Measurements from ENCODE around the gene KIF26A.

Gene KIF26A

GRCh38 chr14:104123879-104124278 lies 14.5 kb upstream of the KIF26A start:
- no peak overlapping the region for H3K27ac ChIP-seq
- no peak overlapping the region for H3K4me3 ChIP-seq (ENCODE audit: low read depth, low read length)
- no peaks in the 10 kb centered on the region for H3K27me3 ChIP-seq (ENCODE audit: insufficient read depth, low read depth, severe bottlenecking)
- peaks cover 6% of the 10 kb centered on the region for H3K9me3 ChIP-seq (ENCODE audit: severe bottlenecking)
- no peak for TF ChIP-seq CTCF (IDR thresholded peaks at IDR 0.05; ENCODE audit: low read depth, low read length)
- no peak for DNase-seq
- H3K36me3 ChIP-seq, result no peaks in the 10 kb centered on the region

- Histone ChIP-seq H3K27me3 (ENCODE audit: insufficient read depth, low read depth, severe bottlenecking) (no peaks in the 10 kb centered on the region), H3K36me3 (no peaks in the 10 kb centered on the region), H3K9me3 (ENCODE audit: severe bottlenecking) (peaks cover 13% of the 10 kb centered on the region), H3K4me3 (ENCODE audit: low read depth, low read length) (no peak overlapping the region), H3K27ac (no peak overlapping the region)
- no peak for DNase-seq
- no peak for TF ChIP-seq CTCF (IDR thresholded peaks at IDR 0.05; ENCODE audit: low read depth, low read length)
Measured at GRCh38 chr14:104125011-104125410, 13.4 kb upstream of the KIF26A start.

DNA sequence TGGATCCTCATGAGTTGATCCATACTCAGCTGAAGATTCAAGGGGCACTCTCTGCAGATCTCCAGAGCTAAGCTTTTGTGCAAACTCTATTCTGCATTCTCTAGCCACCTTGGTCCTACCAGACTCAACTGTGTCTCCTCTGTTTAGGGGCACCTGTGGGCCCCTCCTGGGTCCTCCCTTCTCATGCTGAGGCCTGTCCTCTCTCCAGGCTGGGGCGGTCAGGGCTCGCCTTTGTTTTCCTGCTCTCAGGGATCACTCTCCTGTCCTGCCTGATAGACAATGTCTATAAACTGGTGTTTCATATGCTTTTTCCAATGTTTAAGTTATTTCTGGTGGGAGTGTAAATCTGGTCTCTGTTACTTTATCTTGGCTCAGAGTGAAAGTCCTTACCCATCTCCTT lies 11.6 kb upstream of the KIF26A start:
- no peak overlapping the region for H3K4me3 ChIP-seq (ENCODE audit: low read depth, low read length)
- no peak overlapping the region for H3K27ac ChIP-seq
- no peak for DNase-seq
- no peaks in the 10 kb centered on the region for H3K36me3 ChIP-seq
- H3K9me3 ChIP-seq (ENCODE audit: severe bottlenecking), result peaks cover 13% of the 10 kb centered on the region
- no peak for TF ChIP-seq CTCF (IDR thresholded peaks at IDR 0.05; ENCODE audit: low read depth, low read length)
- no peaks in the 10 kb centered on the region for H3K27me3 ChIP-seq (ENCODE audit: insufficient read depth, low read depth, severe bottlenecking)

GRCh38 chr14:104128981-104129380 lies 9.4 kb upstream of the KIF26A start:
- Histone ChIP-seq H3K36me3 (no peaks in the 10 kb centered on the region), H3K27me3 (ENCODE audit: insufficient read depth, low read depth, severe bottlenecking) (no peaks in the 10 kb centered on the region), H3K9me3 (ENCODE audit: severe bottlenecking) (peaks cover 11% of the 10 kb centered on the region), H3K27ac (no peak overlapping the region), H3K4me3 (ENCODE audit: low read depth, low read length) (no peak overlapping the region)
- DNase-seq, result no peak
- no peak for TF ChIP-seq CTCF (IDR thresholded peaks at IDR 0.05; ENCODE audit: low read depth, low read length)

DNA sequence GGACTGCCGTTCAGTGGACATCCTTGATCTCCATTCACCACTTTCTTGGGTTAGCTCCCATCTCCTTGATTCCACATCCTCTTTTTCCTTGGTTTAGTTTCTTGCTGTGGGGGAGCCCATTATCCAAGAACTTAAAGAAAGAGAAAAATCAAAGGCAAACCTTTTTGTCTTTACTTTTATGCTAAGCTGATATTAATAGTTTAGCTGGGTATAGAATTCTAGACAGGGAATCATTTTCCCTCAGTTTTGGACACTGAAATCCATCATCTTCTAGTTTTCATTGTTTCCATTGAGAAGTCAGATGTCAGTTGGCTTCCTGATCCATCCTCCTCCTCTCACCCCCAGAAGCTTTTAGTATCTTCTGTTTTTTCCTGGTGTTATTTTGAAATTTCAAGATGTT lies 8.8 kb upstream of the KIF26A start:
- Histone ChIP-seq H3K9me3 (ENCODE audit: severe bottlenecking) (peaks cover 11% of the 10 kb centered on the region), H3K27ac (no peak overlapping the region), H3K36me3 (no peaks in the 10 kb centered on the region), H3K4me3 (ENCODE audit: low read depth, low read length) (no peak overlapping the region), H3K27me3 (ENCODE audit: insufficient read depth, low read depth, severe bottlenecking) (no peaks in the 10 kb centered on the region)
- TF ChIP-seq CTCF (IDR thresholded peaks at IDR 0.05; ENCODE audit: low read depth, low read length), result no peak
- no peak for DNase-seq

DNA sequence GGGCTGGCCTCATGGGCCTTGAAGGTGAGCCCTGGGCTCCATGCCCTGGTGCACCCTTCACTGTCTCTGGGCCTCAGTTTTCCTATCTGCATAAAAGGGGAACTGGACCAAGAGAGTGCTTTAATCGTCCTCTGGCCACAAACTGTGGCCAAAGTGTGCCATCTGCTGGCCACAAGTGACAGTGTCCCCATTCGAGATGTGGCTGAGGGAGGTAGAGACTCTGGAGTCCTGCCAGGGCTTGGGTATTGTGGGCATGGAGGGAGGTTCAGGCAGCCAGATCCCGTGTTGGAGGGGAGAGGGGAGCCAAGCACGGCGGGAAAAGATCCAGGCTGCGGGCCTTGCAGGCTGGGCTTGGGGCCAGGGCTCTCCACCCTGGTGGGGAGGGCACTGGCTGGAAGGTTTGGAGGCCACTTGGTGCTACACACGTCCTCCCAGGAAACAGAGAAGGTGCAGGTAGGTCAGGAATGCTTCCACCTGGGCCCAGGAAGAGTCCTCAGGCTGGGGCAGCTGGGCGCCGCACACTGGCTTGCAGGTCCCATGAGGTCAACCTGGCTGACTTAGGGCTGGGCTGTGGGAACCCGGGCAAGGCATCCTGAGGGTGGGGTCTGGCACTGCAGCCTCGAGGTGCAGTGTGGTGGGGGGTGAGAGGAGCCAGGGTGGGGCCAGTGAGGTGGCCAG lies 7.3 kb upstream of the KIF26A start:
- peak; percentile 59 for DNase-seq
- H3K4me3 ChIP-seq (ENCODE audit: low read depth, low read length), result no peak overlapping the region
- H3K27me3 ChIP-seq (ENCODE audit: insufficient read depth, low read depth, severe bottlenecking), result no peaks in the 10 kb centered on the region
- peak; percentile 87 for TF ChIP-seq CTCF (IDR thresholded peaks at IDR 0.05; ENCODE audit: low read depth, low read length)
- no peak overlapping the region for H3K27ac ChIP-seq
- no peaks in the 10 kb centered on the region for H3K36me3 ChIP-seq
- H3K9me3 ChIP-seq (ENCODE audit: severe bottlenecking), result peaks cover 7% of the 10 kb centered on the region

Data from WERI-Rb-1 (cell line).